Panc1 (cell line): ENCODE measurements around the gene PAFAH1B1.

Source experiments
- CTCF ChIP-seq: fragments of 450-650 bp; IDR thresholded peaks from 2 replicates; pipeline ENCODE4 v1.5.1; 2017; ENCODE audit warnings: mild to moderate bottlenecking
- POLR2AphosphoS5 ChIP-seq: IDR thresholded peaks from 2 replicates; pipeline ENCODE4 v1.6.1; 2012; ENCODE audit warnings: mild to moderate bottlenecking, low read depth, low read length, moderate library complexity
- REST ChIP-seq, 2 experiments: IDR thresholded peaks; 2 replicates each; pipeline ENCODE4 v1.6.1; 2011 to 2012; ENCODE audit warnings: low read depth in 2 of 2, control low read depth in 1 of 2, low read length in 1 of 2, mild to moderate bottlenecking in 1 of 2, moderate library complexity in 1 of 2; ENCODE audit not compliant: insufficient read depth in 1 of 2
- SIN3A ChIP-seq: IDR thresholded peaks from 2 replicates; pipeline ENCODE4 v1.6.1; 2012; ENCODE audit warnings: low read depth, mild to moderate bottlenecking, low read length, moderate library complexity, borderline replicate concordance; ENCODE audit not compliant: insufficient read depth
- TCF7L2 ChIP-seq: IDR thresholded peaks from 2 replicates; pipeline ENCODE4 v1.6.1; 2011; ENCODE audit warnings: mild to moderate bottlenecking, low read depth, low read length, inconsistent platforms

GRCh38 chr17:2719861-2720260 lies 126.4 kb downstream of the PAFAH1B1 start:
- TF ChIP-seq CTCF (no peak), POLR2AphosphoS5 (no peak), REST (IDR thresholded peaks at IDR 0.05; ENCODE audit: insufficient read depth in 1 of 2, low read depth in 2 of 2, low read length in 1 of 2) (no peak), TCF7L2 (no peak), SIN3A (no peak)
